GM21576 (cell line): Measurements from ENCODE around the gene MAU2.
"Not testable (repeated sequence)": the region's sequence is repeated elsewhere in the genome, so short reads cannot be mapped to it uniquely, and the experiment has no call there.

Experiments
- ATAC-seq: cut with Tn5 transposase; IDR thresholded peaks from one replicate; pipeline ENCODE4 v1.9.1; 2021; ENCODE audit warnings: mild to moderate bottlenecking, moderate library complexity; ENCODE audit not compliant: unreplicated experiment

Gene MAU2

DNA sequence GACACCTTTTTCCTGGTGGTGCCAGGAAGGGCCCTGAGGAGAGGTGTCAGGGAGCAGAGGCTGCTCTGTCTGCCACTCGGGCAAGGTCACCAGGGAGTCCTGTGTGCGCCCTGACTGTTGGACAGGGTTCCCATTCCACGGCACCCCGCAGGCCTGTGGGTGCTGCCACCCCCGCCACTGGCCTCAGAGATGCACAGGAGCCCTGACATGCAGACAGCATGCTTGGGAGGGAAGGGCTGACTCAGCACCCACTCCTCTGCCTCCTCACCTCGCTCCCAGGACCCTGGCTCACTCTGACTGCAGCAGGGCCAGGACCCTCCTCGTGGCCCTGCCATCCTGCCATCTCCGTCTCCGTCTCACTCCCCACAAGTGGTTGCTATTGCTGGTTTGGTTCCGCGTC is 25.3 kb downstream of the MAU2 start:
- ATAC-seq = no peak

DNA sequence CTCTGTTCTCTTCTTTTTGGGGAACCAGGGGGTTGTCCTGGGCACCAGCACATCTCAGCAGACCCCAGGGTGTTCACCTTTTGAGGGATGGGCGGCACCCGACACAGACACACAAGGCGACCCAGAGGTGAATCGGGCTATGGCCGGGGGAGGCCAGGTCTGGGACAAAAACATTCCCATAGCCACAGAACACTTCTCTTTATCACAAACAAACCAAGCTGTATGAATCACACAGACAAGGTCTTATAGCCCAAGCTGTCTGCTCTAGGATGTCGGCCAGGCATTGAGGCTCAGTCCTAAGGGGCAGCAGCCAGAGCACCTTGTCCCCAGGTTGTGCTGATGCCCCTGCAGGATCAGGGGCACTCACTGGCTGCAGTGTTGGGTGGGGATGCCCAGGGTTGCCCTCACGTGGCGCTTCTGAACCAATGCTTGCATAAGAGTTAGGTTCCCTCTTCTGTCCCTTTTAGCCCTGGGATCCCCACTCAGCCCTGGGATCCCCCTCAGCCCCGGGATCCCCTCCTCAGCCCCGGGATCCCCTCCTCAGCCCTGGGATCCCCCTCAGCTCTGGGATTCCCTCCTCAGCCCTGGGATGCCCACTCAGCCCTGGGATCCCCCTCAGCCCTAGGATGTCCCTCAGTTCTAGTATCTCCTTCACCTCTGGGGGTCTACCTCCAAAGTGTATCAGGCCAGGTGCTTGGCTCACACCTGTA is 26.9 kb downstream of the MAU2 start:
- ATAC-seq = no peak

DNA sequence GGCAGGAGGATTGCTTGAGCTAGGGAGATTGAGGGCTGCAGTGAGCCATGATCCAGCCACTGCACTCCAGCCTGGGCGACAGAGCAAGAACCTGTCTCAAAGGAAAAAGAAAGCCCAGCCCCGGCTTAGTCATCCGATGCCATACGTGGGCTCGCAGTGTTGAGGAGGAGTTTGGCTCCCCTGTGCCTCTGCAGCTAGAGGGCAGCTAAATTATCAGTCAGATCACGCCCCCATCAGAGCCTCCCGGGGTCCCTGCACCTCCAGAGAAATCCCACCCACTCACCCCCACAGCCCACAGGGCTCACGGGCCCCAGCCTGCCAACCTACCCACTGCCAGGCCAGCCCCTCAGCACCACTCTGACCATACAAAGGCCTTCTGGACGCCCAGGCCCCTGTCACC is 27.6 kb downstream of the MAU2 start:
- no peak for ATAC-seq

DNA sequence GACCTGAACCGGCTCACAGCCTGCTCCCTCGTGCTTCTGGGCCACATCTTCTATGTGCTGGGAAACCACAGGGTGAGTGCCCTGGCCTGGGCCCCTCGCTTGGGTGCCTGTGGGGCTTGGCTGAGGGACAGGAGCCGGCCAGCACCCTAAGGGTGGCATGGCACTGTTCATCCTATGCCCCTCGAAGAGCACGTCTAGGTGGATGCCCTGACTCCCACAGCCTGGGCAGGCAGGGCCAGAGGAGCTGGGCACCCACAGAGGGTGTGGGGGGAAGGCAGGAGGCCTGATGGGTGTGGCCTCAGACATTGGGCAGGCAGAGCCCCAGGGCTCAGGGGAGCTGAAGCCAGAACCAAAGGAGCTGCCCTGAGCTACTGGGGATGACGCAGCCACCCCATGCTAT is 28.7 kb downstream of the MAU2 start:
- ATAC-seq = no peak

DNA sequence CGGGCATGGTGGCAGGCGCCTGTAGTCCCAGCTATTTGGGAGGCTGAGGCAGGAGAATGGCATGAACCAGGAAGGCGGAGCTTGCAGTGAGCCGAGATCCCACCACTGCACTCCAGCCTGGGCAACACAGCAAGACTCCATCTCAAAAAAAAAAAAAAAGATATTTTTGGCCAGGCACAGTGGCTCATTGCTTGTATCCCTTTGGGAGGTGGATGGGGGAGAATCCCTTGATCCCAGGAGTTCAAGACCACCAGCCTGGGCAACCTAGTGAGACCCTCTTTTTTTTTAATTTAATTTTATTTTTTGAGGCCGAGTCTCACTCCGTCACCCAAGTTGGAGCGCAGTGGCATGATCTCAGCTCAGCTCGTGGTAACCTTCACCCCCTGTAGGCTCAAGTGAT is 30.1 kb downstream of the MAU2 start:
- ATAC-seq = not testable (repeated sequence)

DNA sequence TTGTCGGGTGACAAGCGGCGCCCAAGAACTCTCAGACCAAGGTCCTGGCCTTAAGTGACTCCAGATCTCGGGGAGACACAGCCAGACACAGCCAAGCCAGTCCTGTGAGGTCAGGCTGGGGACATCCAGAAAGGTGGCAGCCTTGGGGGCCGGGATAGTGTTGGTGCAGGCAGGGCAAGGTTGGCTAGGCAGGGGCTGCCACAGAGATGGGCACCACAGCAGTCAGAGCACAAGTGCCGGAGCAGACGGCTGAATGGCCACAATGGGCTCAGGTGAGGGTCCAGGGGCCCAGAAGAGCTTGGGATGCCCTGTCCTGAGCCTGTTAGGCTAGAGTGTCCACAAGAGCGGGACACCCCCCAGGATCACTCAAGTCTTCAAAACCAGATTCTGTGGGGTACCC is 32.2 kb downstream of the MAU2 start:
- ATAC-seq = no peak

DNA sequence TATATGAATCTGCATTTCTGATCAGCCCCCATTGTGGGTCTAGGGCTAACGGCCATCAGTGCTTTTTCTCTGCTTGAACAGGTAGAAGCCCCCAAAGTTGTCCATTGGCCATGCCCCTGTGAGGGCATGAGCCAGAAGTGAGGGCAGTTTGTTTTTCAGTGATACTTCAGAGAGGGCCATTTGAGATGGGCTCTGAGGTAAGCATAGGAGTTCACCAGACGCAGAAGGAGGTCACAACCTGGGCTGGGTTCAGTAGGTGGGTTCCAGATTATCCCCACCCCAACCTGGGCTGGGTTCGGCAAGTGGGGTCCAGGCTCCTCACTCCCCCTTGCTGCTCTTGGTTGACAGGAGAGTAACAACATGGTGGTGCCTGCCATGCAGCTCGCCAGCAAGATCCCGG is 33.4 kb downstream of the MAU2 start:
- ATAC-seq = no peak

DNA sequence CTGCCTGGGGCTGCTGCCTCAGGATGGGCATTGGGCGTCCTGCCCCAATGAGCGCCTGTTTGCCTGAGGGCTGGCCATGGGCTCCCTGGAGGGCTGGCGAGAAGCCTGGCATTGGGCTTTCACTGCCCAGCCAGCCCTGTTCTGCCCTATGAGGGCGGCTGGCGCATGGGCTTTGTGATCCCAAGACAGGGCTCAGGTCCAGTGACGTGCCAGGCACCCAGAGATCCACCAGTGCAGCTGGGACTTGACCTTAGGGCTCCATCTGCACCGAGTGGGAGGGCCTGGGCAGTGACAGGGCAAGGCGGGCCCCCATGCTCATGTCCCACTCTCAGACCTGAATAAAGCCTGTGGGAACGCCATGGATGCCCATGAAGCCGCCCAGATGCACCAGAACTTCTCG is 34.3 kb downstream of the MAU2 start:
- no peak for ATAC-seq

DNA sequence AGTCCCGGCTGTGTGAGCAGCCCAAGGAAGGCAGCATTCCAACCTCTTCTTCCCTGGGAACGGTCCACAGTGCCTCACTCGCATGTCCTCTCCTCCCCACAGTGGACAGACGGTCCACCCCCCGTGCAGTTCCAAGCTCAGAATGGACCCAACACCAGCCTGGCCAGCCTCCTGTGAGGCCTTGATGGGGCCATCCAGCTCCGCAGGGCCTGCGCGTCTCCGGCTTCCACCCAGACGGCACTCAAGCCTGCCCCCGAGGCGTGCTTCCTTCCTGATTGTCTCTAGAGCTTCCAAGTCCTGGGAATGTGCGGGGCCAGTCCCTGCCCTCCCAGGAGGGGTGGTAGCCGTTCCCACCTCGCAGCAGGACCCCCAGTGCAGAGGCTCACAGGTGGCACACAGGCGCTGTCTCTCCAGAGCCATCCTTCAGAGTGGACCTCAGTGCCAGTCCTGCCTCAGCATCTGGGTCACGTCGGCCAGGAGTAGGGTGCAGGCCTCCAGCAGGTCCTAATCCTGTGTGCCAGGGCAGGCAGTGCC is 35.0 kb downstream of the MAU2 start:
- no peak for ATAC-seq

DNA sequence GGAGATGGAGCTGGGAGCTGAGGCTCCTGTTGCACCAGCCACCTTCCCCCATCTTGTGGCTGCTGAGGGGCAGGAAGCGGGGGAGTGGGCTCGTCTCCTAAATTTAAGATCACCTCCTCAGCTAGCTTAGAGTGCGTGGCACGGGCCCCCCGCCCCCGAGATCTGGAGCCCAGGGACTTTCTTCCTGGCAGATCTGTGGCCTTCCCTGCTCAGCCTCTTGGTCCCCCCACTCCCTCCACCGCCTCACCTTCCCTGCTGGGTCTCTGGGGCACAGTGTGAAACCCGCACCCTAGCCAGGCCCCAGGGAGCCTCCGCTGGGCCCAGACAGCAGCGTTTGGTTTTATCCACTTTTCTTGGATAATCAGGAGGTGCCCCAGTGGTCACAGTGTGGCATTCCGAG is 35.9 kb downstream of the MAU2 start:
- no peak for ATAC-seq

DNA sequence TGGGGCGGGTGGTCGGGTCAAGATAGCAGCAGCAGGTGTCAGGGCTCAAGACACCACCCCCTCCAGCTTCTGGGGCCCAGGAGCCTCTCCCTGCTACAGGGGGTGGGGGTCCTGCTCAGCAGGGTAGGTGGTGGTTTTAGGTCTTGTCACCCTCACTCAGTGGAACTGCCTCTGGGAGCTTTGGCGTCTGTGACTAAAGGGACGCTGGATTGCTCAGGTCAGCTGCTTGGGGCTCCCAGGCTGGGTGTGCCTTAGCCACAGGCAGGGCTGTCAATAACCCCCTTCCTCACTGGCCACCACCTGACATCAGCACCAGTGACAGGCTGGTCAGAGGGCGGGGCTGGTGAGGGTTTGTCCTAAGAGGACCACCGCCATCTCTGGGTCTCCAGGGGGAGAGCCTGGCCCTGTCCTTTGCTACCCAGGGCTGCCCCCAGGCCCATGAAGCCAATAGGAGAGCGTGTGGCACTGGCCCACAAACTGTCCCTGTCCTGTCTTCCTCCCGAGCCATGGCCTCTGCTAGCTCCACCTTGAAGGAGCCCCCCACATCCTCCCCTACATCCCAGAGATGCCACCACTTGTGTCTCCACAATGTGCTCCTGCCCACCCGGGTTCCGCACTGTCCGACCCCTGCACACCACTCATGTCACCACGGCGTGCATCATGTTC is 36.4 kb downstream of the MAU2 start:
- ATAC-seq = no peak

DNA sequence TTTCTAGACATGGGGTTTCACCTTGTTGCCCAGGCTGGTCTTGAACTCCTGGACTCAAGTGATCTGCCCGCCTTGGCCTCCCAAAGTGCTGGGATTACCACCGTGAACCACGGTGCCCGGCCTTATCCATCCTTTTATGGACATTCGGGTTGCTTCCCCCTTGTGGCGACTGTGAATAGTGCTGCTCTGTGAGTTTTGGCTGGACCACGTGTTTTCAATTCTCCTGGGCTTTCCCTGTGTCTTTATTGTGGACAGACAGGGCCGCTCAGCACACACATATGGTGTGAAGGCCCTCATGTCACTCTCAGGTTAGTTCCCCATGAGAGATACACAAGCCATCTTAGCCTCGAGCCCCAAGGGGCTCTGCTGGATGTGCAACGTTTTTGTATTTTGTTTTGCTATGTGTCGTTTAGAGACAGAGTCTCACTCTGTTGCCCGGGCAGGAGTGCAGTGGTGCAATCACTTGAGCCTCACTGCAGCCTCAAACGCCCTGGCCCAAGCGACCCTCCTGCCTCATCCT is 40.5 kb downstream of the MAU2 start:
- peak; percentile 50 for ATAC-seq

DNA sequence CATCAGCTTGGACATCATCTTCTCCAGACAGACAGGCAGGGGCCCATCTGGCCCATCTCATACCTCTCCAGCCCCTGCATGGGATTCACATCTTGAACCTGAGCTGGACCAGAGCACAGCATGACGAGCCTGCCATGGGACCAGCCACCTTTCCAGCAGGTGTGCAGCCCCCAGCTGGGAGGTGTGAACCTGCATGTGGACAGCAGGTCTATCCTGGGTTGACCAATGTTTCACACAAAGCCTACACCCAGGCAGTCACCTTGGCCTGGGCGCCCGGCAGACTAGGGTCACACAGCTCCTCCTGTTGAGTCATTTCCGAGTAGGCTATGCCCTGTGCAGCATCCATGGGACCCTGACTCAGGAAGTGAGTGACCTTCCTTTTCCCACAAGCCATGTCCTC is 41.4 kb downstream of the MAU2 start:
- ATAC-seq = no peak

DNA sequence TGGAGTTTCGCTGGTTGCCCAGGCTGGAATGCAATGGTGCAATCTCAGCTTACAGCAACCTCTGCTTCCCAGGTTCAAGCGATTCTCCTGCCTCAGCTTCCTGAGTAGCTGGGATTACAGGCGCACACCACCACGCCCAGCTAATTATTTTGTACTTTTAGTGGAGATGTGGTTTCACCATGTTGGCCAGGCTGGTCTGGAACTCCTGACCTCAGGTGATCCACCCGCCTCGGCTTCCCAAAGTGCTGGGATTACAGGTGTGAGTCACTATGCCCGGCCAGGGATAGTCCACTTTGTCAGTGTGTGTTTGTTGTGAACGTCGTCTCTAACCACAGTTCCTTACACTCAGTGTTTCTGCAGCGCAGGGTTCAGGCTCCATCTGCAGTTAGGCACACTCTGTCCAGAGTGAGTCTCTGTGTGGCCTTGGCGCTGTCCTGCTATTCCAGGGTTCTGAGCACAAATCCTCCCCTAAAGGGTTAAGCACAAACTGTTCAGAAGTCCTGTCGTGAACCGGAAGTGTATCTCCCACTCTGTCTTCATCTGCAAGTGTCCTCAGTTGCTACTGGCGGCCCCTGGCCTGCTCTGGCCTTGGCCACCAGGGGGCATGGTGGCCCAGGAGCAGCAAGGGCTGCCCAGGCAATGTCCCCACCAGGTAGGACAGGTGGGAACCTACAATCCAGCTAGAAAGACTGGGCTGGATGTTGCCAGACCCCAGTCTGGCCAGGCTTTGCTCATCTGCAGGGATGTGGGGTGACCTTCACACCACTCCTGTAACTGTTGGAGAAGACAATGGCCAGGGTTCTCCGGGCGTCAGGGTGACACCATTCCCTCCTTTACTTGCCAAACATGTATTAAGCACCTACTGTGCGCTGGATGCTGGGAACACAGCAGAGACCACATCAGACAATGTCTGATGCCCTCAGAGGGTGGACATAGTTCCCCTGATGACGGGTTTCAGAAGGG is 46.1 kb downstream of the MAU2 start:
- ATAC-seq = peak; percentile 77

DNA sequence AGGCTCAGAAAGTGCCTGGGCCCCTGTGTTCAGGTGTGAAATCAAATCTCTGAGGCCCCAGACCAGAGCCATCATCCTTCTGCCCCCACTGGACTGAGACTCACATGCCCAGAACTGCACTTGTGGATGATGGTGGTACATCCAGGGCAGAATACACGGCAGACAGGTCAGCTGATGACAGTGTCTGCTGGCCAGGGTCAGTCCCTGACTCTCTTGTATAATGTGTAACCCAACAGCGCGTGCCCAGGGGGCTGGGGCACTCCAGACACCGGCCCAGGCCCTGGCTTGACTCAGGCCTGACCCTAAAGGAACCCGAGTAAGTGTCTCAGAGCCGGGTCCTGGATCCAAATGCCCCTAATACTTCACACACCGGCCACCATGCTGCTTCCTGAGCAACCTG is 47.5 kb downstream of the MAU2 start:
- ATAC-seq = no peak

DNA sequence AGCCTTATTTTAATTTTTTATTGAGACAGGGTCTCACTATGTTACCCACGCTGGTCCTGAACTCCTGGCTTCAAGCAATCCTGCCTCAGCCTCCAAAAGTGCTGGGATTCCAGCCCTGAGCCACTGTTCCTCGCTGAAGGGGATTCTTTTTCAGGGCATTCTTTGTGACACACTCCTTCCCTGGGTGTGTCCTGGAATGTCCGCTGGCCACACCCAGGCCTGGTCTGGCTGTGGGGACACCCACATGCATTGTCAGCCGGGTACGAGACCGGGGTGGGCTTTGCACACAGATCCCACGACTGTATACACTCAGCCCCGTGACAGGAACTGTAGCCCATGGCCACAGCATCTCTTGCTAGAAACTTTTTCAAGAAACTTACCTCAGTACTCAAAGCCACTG is 50.4 kb downstream of the MAU2 start:
- ATAC-seq = no peak

DNA sequence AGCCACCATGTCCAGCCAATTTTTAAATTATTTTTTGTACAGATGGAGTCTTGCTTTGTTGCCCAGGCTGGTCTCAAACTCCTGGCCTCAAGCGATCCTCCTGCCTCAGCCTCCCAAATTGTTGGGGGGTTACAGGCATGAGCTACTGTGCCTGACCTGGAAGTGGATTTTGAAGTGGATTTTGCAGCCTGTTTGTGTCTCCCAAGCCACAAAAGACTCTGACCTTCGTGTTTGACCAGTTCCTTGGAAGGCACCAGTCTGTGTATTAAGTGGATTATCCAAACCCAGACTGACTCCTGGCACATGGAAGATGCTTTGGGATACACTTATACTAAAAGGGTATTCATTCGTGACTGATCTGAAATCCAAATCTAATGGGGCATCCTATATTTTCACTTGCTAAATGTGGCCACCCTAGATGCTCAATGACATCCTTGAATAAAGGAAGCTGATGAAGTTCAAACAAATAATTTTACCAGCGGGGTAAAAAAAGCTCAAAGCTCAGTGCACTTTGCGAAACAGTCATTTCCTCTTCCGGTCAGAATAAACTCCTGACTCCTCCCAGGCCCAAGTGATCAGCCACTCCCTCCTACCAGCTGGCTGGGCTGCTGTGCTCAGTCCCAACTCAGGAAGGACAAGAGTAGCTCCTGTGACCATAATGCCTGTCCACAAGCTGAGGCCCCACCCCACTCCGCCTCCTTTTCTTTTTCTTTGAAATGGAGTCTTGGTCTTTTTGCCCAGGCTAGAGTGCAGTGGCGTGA is 52.2 kb downstream of the MAU2 start:
- ATAC-seq = peak; percentile 83

DNA sequence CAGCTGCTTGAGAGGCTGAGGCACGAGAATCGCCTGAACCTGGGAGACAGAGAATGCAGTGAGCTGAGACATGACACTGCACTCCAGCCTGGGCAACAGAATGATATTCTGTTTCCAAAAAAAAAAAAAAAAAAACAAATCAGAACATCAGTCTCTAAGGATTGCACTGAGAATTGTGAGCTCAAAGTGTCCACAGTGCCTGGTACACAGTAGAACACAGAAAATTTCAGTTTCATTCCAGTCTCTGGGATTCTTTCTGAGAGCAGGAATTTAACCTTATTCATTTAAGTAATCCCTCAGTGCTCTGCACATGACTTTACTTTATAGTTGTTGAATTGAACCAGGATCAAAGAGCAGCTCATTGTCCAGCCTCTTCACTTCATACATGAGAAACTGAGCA is 58.9 kb downstream of the MAU2 start:
- no peak for ATAC-seq

DNA sequence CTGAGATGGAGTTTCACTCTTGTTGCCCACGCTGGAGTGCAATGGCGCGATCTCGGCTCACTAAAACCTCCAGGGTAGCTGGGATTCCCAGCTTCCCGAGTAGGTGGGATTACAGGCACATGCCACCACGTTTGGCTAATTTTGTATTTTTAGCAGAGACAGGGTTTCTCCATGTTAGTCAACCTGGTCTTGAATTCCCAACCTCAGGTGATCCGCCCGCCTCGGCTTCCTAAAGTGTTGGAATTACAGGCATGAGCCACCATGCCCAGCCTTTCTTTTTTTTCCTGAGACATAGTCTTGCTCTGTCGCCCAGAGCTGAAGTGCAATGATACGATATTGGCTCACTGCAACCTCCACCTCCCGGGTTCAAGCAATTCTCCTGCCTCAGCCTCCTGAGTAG is 59.7 kb downstream of the MAU2 start:
- not testable (repeated sequence) for ATAC-seq
